Stimulated activated CD4-positive, alpha-beta T cell treated with anti-CD3 and anti-CD28 coated beads, Interleukin-1b, Interleukin-23, amount 100 ng/mL, for 1 hour (primary cell): ENCODE results near the gene SLIT2.

ENCODE experiments used
- DNase-seq, 2 donors: peaks; one replicate each; pipeline ENCODE4 v3.0.0-alpha.2; 2020; ENCODE audit warnings: low read depth in 2 of 2

The SLIT2 gene, protein sequence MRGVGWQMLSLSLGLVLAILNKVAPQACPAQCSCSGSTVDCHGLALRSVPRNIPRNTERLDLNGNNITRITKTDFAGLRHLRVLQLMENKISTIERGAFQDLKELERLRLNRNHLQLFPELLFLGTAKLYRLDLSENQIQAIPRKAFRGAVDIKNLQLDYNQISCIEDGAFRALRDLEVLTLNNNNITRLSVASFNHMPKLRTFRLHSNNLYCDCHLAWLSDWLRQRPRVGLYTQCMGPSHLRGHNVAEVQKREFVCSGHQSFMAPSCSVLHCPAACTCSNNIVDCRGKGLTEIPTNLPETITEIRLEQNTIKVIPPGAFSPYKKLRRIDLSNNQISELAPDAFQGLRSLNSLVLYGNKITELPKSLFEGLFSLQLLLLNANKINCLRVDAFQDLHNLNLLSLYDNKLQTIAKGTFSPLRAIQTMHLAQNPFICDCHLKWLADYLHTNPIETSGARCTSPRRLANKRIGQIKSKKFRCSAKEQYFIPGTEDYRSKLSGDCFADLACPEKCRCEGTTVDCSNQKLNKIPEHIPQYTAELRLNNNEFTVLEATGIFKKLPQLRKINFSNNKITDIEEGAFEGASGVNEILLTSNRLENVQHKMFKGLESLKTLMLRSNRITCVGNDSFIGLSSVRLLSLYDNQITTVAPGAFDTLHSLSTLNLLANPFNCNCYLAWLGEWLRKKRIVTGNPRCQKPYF (N-terminal part only)

DNA sequence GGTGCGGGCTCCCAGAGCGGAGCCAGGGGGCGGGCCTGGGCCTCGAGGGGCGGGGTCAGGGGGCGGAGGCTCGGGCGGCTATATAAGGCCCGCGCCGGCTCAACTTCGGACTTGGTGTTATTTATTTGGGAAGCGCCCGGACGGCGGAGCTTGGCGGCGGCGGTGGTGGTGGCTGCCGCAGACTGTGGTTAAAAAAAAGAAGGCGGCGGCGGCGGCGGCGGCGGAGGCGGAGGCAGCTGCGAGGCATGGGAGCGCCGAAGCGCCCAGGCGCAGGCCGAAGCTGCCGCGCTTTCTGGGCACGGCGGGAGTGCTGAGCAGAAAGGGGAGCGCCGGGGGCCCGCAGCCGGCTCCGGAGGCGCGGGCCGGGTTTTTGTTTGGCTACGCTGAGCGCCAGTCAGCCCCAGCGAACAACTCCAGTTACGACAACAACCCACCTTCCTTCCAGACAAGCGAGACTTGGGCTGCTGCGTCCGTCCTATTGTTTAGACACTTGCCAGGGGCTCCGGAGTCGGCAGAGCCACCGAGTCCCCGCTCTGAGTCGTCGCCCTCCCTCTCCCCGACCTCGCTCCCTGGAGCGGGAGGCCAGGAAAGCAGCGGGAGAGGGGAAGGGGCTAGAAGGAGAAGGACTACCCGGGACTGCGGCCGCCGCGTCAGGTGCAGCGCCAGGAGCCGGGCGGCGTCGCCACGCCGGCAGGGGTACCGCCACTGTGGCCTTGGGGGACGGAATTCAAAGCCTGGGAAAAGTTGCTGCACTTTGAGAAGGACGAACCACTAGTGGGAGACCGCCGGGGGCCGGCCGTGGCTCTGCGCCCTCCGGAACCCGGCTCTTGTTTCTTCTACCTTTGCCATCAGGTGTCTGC lies at the start of gene SLIT2:
Gene SLIT2, plus strand, starts transcription at position 110 of the 860 bp plus-strand sequence. CDS start 1,911 bp downstream, outside the sequence.
- DNase-seq = no peak

DNA sequence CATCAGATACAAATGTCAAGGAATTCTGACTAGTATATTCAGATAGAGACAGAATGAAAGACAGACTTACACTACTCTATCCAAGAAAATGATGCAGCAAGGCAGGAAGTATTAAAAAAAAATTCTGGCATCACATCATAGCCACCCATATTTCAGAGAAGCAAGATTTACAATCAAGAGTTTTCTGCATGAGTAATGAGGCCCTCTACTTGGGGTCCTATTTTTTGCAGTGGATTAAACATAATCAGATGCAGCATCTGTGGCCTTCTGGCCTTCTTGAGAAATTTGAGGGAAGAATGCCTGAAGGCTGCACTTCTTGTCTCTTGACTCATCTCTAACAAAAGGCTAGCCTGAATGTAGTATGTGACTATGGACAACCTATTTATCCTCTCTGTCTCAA lies 48.2 kb upstream of the SLIT2 start:
- DNase-seq = no peak

DNA sequence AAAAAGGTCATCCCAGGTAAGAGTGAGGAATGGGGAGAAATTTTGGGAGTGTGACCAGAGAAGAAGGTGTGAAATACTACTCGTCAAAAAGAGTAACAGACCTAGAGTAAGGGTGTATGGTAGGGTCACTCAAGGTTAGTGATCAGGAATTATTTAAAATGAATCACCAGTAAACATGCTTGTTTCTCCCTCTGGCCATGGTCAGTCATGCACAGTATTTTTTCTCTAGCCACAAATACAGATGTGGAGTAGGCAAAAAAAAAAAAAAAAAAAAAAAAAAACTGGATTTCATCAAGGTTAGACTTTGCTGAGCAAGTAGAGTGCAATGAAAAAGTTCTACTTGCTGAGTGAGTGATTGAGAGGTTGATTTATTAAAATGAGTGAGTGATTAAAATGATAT lies 34.2 kb upstream of the SLIT2 start:
- no peak for DNase-seq

DNA sequence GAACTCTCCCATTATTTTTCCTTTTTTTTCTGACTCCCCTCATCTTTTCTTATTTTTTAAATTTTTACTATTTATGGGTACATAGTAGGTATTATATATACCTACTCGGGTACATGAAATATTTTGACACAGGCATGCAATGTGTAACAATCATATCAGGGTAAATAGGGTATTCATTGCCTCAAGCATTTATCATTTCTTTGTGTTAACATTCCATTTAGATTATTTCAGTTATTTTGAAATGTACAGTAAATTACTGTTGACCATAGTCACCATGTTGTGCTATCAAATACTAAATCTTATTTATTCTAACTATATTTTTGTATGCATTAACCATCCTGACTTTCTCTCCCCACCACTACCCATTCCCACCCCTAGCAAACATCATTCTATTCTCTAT lies 33.8 kb upstream of the SLIT2 start:
- no peak for DNase-seq

DNA sequence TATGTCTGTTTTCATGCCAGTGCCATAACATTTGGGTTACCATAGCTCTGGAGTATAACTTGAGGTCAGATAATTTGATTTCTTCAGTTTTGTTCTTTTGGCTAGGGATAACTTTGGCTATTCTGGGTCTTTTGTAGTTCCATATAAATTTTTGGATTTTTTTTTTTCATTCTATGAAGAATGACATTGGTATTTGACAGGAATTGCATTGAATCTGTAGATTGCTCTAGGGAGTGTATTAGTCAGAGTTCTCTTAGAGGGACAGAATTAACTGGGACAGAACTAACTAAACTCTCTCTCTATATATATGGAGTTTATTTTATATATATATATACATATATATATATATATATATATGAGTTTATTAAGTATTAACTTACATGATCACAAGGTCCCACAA lies 32.2 kb upstream of the SLIT2 start:
- DNase-seq = no peak

DNA sequence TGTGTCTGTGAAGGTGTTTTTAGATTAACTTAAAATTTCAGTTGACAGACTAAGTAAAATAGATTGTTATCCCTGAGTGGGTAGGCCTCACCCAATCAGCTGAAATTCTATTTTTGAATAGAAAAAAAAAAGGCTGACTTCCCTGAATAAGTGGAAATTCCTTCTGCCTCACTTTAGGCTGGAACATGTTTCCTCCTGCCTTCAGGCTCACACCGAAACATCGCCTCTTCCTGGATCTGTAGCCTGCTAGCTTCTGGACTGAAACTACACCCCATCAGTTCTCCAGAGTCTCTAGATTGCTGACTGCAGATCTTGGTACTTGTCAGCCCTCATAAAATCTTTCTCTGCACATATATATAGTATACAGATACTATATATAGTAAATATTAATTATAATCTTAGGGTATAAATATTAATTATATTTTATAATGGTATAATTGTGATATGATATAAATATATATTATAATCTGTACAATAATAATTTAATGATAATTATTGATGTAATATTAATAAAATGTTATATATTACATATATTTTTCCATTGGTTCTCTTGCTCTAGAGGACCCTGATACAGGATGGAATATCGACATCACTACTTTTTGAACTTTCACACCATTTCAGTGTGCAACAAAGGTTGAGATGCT lies 13.7 kb upstream of the SLIT2 start:
- DNase-seq = no peak

DNA sequence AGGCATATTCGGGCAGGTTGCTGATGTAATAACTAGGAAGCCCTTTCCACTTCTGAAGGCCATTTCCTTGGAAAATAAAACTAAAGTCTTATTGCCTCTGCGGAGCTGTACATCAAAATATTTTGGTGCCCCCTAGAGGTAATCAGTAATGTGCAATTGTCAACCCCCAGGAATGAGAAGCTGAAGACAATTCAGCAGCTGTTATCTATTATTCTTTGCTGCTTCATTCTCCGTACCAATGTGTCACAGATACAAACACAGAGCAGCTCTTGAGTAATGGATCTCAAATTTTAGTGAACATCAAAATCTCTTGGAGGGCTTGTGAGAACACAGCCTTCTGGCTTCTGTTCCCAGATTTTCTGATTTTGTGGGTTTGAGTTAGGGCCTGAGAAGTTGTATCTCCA lies 3.5 kb upstream of the SLIT2 start:
- DNase-seq = no peak

DNA sequence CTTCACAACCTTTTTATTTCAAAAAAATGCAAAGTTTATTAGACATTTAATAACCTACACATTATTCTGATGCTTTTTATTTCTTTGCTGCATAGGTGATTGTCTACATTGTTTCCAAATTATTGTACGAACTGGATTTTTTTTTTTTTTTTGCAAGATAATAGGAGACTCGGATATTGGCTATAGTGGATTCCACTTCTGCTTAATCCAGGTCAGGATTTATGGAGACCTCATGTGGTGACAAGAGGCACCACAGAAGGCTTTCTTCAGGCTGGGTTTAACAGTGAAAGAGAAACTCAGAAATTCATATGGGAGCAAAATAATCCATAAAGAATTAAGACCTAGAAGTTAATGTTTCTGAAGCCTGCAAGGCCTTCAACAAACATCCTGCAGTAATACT lies 2.4 kb upstream of the SLIT2 start:
- no peak for DNase-seq

DNA sequence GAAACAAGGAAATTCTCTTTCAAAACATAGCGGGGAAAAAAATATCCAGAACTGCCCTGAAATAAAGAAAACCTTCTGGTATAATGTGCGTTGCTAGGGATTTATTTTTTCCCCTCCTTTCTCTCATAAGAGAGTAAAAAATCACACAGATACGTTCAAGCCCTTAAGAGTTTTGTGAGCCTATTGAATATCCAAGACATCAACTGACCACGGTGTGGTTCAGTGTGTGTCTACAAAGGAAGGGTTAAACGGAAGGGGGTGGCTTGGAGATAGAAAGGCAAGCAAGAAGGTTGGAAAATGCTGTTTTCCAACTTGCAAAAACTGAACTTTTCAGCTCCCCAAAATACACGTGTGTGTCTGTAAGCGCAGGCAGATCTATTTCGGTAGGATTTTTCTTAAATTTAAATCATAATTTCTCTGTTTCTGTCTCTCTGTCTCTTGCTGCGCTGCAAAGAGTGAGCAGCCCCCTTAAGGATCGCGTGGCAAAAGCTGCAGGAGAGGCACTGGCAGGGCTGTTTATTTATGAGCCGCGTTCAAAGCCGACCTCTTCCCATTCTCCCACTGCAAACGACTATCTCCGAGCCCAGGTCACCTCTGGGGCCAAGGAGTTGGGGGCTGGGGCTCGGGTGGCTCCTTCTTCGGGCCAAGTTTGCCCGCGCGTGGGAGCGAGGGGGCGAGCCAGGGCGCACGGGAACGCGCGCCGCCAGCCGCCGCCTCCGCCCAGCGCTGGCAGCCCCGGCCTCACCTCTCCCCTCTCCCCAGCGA lies 492 bp upstream of the SLIT2 start:
- no peak for DNase-seq

DNA sequence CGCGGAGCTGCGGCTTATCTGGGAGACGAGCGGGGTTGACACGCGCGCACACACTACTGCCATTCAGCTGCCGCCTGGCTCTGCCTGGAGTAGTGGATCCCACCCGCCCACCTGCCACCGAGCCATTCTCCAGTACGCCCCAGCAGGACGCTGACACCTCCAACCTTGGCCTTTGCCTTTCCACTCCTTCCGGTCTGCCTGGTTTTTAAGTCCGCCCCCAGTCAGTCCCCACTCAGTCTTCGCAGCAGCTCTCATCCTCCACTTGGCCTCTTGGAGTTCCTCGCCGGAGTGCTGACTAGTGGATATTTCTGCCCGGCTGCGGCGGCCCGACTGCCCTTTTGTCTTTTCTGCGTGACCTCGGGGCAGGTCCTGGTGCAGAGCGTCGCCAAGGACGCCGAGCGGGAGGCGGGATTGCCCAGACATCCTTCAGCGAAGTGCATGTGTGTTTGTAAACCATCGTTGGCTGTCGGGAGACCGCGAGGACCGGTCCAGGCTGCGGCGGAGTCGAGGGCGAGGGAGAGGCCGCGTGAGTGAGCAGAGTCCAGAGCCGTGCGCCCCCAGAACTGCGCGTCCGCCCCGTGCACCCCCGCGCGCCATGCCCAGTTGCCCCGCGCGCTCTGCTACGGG lies 1.1 kb downstream of the SLIT2 start:
- DNase-seq = no peak

DNA sequence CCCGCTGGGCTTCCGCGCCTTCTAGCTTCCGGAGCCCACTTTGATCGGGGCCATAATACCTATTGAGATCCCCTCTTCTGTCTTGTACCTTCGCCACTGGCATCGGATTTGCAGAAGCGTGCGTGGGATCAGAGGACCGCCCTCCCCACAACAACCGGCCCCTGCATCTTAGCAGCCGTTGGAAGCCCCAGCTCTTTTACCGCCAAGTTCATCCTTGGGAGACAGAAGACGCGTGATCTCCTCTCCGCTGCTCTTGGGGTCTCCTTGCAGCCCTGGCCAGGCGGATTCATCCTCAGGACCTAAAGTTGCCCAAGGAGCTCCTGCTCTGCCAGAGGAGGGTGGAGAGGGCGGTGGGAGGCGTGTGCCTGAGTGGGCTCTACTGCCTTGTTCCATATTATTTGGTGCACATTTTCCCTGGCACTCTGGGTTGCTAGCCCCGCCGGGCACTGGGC lies 1.6 kb downstream of the SLIT2 start:
- DNase-seq = no peak

DNA sequence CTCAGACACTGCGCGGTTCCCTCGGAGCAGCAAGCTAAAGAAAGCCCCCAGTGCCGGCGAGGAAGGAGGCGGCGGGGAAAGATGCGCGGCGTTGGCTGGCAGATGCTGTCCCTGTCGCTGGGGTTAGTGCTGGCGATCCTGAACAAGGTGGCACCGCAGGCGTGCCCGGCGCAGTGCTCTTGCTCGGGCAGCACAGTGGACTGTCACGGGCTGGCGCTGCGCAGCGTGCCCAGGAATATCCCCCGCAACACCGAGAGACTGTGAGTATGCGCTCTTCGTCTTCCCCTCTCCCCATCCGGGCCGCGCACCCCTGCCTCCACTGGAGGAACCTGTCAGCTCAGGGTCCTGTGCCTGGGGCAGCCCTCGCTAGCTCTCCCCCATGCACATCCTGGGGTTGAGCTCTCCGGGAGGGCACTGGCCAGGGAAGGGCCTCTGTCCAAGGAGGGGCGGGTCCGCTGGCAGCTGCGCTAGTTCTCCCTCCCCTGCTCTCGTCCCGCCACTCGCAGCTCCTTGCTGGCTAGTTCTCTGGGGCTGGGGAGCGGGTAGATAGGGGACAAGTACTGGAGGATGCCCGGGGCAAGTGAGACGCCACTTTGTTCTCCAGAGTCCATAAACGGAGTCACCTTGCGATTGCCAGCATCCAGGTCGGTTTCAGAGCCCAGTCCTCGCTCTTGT lies 2.2 kb downstream of the SLIT2 start:
- no peak for DNase-seq

DNA sequence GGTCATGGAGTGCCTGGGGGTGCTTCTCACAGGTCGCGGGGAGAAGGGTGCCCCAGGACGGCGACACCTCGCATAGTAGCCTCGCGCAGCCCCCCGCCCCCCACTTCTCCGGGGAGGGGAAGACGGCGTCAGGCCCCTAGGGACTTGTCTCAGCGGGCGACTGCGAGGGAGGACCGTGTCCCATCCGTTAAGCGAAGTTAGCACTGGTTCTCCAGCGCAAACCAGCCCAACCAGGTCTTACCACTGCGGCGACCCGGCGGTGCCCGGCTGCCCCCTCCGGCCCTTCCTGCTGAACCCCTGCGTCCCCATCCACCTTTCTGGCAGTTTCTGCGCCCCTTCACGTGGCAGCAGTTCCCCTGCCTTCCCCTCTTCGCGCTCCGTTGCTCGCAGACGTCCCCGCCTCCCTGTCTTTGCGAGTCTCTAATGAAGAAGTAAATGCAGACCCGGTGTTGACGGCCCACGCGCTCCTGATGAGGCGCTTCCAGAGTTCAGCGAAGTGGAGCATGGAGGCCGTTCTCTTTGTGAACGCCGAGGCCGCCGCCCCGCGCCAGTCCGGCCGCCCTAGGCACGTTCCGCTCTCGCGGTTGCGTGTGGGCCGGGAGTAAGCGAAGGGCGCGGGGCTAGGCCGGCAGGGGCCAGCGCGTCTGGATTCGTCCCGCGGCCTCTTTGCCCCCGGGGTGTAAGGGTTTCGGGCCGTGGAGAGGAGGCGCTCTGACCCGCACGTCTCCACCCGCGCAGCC lies 3.0 kb downstream of the SLIT2 start:
- DNase-seq = no peak

DNA sequence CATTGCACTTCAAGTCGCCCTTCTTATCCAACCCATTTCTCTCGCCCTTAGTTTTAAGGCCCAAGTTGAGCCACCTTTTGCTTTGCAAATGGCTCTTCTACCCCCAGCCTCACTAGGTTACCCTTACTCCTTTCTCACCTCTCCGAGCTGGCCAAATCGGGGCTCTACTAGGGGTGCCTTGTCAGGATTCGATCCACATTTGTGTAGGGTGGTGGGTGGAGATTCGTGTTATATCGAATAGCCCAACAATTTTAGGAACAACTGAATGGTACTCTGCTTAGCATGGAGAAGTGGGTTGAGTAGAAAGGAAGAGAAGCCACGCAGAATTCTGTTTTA lies 3.5 kb downstream of the SLIT2 start:
- DNase-seq = no peak

DNA sequence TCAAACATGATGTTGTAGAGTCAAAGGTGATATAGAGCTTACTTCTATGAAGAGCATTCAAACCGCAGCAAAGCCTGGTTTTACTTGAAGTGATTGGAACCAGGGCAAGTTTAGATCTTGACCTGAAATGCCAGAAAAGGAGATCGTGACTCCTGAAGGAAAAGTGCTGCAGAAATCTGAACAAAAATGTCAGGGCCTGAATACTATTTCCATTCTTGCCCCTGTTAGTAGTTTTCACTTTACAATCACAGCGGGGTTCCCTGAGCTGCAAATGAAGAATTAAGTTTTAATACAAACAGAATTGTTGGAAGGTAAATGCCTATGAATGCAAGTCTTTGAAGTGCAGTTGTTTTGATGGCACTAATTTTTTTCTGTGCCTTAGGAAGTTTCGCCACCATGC lies 4.1 kb downstream of the SLIT2 start:
- DNase-seq = no peak

DNA sequence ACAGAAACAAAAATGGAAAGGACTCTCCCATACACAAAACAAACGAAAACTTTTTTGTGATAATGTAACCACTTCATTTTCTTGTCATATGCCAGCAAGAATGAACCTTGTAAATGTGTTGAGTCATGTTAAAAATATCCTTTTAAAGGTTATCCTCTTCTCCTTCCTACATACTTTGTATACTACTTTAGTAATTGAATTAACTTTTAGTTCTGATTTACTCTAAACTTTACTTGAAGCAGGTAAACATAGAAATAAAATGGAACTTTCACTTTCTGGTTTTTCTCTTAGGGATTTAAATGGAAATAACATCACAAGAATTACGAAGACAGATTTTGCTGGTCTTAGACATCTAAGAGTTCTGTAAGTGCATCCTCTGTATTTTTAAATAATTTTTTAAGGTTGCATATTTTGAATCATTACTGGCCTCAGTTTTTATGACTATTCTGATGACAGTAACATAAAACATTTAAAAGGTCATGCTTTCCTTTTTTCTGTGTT lies 4.7 kb downstream of the SLIT2 start:
- DNase-seq = no peak

DNA sequence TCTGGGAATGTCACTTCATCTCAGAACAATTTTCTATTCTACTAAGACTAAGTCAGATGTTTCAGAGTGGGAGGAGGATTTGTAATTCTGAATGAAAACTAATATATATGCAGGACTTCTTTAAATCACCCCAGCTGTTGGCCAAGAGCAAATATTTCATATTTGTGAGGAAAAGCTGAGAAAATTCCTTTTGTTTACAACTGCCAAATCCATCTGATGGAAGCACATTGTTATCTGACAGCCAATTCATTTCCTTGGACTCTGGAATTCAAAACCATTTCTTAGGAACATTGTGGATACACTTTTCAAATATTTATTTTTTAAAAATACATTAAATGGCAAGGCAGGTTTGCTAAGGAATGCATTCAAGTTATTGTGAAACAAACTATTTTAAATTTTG lies 8.0 kb downstream of the SLIT2 start:
- DNase-seq = no peak

DNA sequence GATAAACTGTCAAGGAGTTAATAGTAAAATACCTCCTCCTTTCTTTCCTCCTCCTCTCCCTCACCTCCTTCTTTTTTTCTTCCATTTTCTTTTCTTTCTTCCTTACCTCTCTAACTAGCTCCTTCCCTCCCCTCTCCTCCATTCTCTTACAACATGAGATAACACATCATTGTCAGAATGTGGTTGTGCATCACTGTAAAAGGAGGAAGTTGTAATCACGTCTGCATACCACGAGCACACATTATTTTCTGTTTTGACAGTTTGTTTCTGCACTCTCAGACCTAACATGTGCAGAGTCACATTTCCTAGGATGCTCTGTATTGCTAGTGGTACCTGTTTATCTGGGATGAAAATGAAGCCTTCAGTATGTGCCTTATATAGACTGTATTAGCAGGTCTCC lies 9.1 kb downstream of the SLIT2 start:
- no peak for DNase-seq

DNA sequence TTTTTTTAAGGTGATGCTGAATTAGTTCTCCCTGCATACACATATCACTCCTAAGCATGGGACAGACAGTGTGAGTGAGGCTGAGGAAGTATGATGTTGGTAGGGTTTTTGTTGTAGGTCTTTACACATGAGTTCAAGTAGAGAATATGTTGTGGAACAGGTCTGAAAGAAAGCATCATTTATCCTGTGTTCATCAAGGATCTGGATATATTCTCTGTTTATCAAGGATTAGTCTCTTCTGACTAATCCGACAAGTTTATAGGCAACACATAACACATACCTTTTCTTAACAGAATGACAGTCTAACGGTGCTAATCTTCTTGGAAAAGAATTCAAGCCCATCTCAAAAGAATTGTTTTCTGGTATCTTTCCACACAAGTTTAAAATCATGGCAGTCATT lies 10.5 kb downstream of the SLIT2 start:
- DNase-seq = no peak
